Neural cell (in vitro differentiated cells): ENCODE results near the gene NR2F1-AS1. TPM values are rescaled to one million over a fixed set of nuclear protein-coding genes. Genes with fewer than 3 reads are reported as not detected.

ENCODE experiments used
- H2AFZ ChIP-seq: fragments of 200-600, 300-800 bp; sonication (generic), shearing (Covaris generic); 2 replicates; pipeline ENCODE4 v1.6.0; 2014; ENCODE audit warnings: low read depth, mild to moderate bottlenecking, antibody characterized with exemption, low read length, moderate library complexity
- H3F3A ChIP-seq: fragments of 200-600 bp; shearing (Covaris generic); 2 replicates; pipeline ENCODE4 v1.6.1; 2016; ENCODE audit warnings: mild to moderate bottlenecking, moderate library complexity, mixed read lengths, antibody characterized with exemption, low read length; ENCODE audit not compliant: insufficient read depth, poor library complexity, severe bottlenecking
- H3K27ac ChIP-seq: fragments of 200-600, 300-800 bp; sonication (generic), shearing (Covaris generic); 2 replicates; pipeline ENCODE4 v1.5.1; 2014; ENCODE audit warnings: mild to moderate bottlenecking, low read length, moderate library complexity
- H3K27me3 ChIP-seq: fragments of 300-800, 200-600 bp; sonication (generic), shearing (Covaris generic); 2 replicates; pipeline ENCODE4 v1.6.0; 2014; ENCODE audit warnings: mild to moderate bottlenecking, low read depth, low read length, moderate library complexity; ENCODE audit not compliant: insufficient read depth
- H3K36me3 ChIP-seq: fragments of 300-800, 200-600 bp; sonication (generic), shearing (Covaris generic); 2 replicates; pipeline ENCODE4 v1.5.1; 2014; ENCODE audit warnings: mild to moderate bottlenecking, antibody characterized with exemption, low read length, moderate library complexity; ENCODE audit not compliant: insufficient read depth
- H3K4me2 ChIP-seq: fragments of 300-800, 200-600 bp; sonication (generic), shearing (Covaris generic); 2 replicates; pipeline ENCODE4 v1.6.0; 2014; ENCODE audit warnings: mild to moderate bottlenecking, low read length
- H3K4me3 ChIP-seq: fragments of 300-800, 200-600 bp; sonication (generic), shearing (Covaris generic); 2 replicates; pipeline ENCODE4 v1.5.1; 2014; ENCODE audit warnings: mild to moderate bottlenecking, low read length, moderate library complexity
- H3K79me2 ChIP-seq: fragments of 200-600 bp; shearing (Covaris generic); replicated peaks from 2 replicates; pipeline ENCODE4 v1.6.0; 2014; ENCODE audit warnings: mild to moderate bottlenecking, low read length, moderate library complexity; ENCODE audit not compliant: insufficient read depth
- H3K9ac ChIP-seq: fragments of 300-800, 200-600 bp; sonication (generic), shearing (Covaris generic); 2 replicates; pipeline ENCODE4 v1.6.1; 2016; ENCODE audit warnings: mild to moderate bottlenecking, low read length, mixed read lengths
- H3K9me2 ChIP-seq: fragments of 200-600 bp; shearing (Covaris generic); 2 replicates; pipeline ENCODE4 v1.6.1; 2016; ENCODE audit warnings: mild to moderate bottlenecking, low read length, mixed read lengths; ENCODE audit not compliant: insufficient read depth
- H3K9me3 ChIP-seq: fragments of 200-600, 300-800 bp; sonication (generic), shearing (Covaris generic); 2 replicates; pipeline ENCODE4 v1.6.1; 2016; ENCODE audit warnings: mild to moderate bottlenecking, mixed run types, low read length, moderate library complexity, mixed read lengths
- H4K20me1 ChIP-seq: fragments of 200-600 bp; shearing (Covaris generic); 2 replicates; pipeline ENCODE4 v1.6.1; 2016; ENCODE audit warnings: mild to moderate bottlenecking, mixed run types; ENCODE audit not compliant: insufficient read depth
- CTCF ChIP-seq: fragments of 450-650 bp; IDR thresholded peaks from 2 replicates; pipeline ENCODE4 v1.5.1; 2014; ENCODE audit warnings: antibody characterized with exemption, mild to moderate bottlenecking, moderate library complexity; ENCODE audit not compliant: poor library complexity, severe bottlenecking
- EP300 ChIP-seq: fragments of 450-650 bp; conservative IDR thresholded peaks from 2 replicates; pipeline ENCODE4 v1.6.1; 2014; ENCODE audit warnings: antibody characterized with exemption, mild to moderate bottlenecking, moderate library complexity; ENCODE audit not compliant: poor library complexity, severe bottlenecking
- EZH2 ChIP-seq: fragments of 200-600, 300-800 bp; shearing (Covaris generic), sonication (generic); IDR thresholded peaks from 2 replicates; pipeline ENCODE4 v1.6.1; 2014; ENCODE audit warnings: antibody characterized with exemption, low read length, borderline replicate concordance, mild to moderate bottlenecking; ENCODE audit not compliant: insufficient read depth, poor library complexity, severe bottlenecking
- MXI1 ChIP-seq: fragments of 450-650 bp; conservative IDR thresholded peaks from 2 replicates; pipeline ENCODE4 v1.6.1; 2014; ENCODE audit warnings: antibody characterized with exemption, mild to moderate bottlenecking; ENCODE audit not compliant: poor library complexity, severe bottlenecking
- POLR2AphosphoS5 ChIP-seq: IDR thresholded peaks from 2 replicates; pipeline ENCODE4 v1.6.1; 2012
- RAD21 ChIP-seq: fragments of 450-650 bp; conservative IDR thresholded peaks from 2 replicates; pipeline ENCODE4 v1.6.1; 2014; ENCODE audit warnings: antibody characterized with exemption, mild to moderate bottlenecking, moderate library complexity
- REST ChIP-seq: IDR thresholded peaks from 2 replicates; pipeline ENCODE4 v1.6.1; 2012; ENCODE audit warnings: borderline replicate concordance
- SMC3 ChIP-seq: fragments of 450-650 bp; conservative IDR thresholded peaks from 2 replicates; pipeline ENCODE4 v1.6.1; 2014; ENCODE audit warnings: antibody characterized with exemption, mild to moderate bottlenecking, moderate library complexity; ENCODE audit not compliant: poor library complexity
- TAF1 ChIP-seq: IDR thresholded peaks from 2 replicates; pipeline ENCODE4 v1.6.1; 2012; ENCODE audit warnings: low read depth
- polyA plus RNA-seq: library from polyadenylated mRNA; depleted of rRNA; stranded (reverse); fragments of >200 nt; gene quantifications from 2 replicates; pipeline ENCODE4 v1.2.3, GENCODE V29; 2014

Gene NR2F1-AS1
- polyA plus RNA-seq, 1 donor from 2014 or later = 0.24 TPM

- Histone ChIP-seq H3K4me2 (no peak overlapping the region), H3K9me2 (no peaks in the 10 kb centered on the region), H3K79me2 (no peaks in the 10 kb centered on the region), H3F3A (no peaks in the 10 kb centered on the region), H3K9ac (no peak overlapping the region), H2AFZ (no peak overlapping the region), H3K9me3 (no peaks in the 10 kb centered on the region), H4K20me1 (no peaks in the 10 kb centered on the region), H3K27ac (no peak overlapping the region), H3K4me3 (no peak overlapping the region), H3K27me3 (no peaks in the 10 kb centered on the region), H3K36me3 (no peaks in the 10 kb centered on the region)
- no peak for TF ChIP-seq EP300
- no peak for TF ChIP-seq CTCF
- TF ChIP-seq REST = no peak
- TF ChIP-seq EZH2 = no peak
- no peak for TF ChIP-seq MXI1
Measured at GRCh38 chr5:93371893-93372292, 209.1 kb downstream of the NR2F1-AS1 start.

GRCh38 chr5:93364378-93364777 lies 216.6 kb downstream of the NR2F1-AS1 start:
- no peaks in the 10 kb centered on the region for H3K9me2 ChIP-seq
- H3K9ac ChIP-seq = no peak overlapping the region
- no peaks in the 10 kb centered on the region for H3K27me3 ChIP-seq
- no peak for TF ChIP-seq EZH2
- TF ChIP-seq REST = no peak
- TF ChIP-seq TAF1 = no peak
- TF ChIP-seq POLR2AphosphoS5 = no peak
- TF ChIP-seq RAD21 = no peak
- TF ChIP-seq CTCF = no peak
- TF ChIP-seq SMC3 = no peak
- no peak for TF ChIP-seq EP300
- no peak for TF ChIP-seq MXI1
- H3K79me2 ChIP-seq = no peaks in the 10 kb centered on the region
- no peaks in the 10 kb centered on the region for H3K9me3 ChIP-seq
- H3F3A ChIP-seq = no peaks in the 10 kb centered on the region
- no peak overlapping the region for H3K27ac ChIP-seq
- H4K20me1 ChIP-seq = no peaks in the 10 kb centered on the region
- H2AFZ ChIP-seq = no peak overlapping the region
- no peak overlapping the region for H3K4me2 ChIP-seq
- no peak overlapping the region for H3K4me3 ChIP-seq
- no peaks in the 10 kb centered on the region for H3K36me3 ChIP-seq
